HCT116 (cell line): ENCODE data around the gene FABP1. TPM values are rescaled to one million over a fixed set of nuclear protein-coding genes. Genes with fewer than 3 reads are reported as not detected.

Experiments used
- ATAC-seq: fragments of 200-7000 bp; cut with Tn5 transposase; 2 replicates; pipeline ENCODE4 v1.9.1; 2020; ENCODE audit warnings: mild to moderate bottlenecking, moderate library complexity
- BruUV-seq: library from RNA; stranded (reverse); fragments of 400-500 nt; replicated peaks from 2 replicates; lab custom pipeline; 2021; lab: Mats Ljungman, UMichigan
- CTCF ChIA-PET: fragments of 300-600 bp; sonication (Branson Sonifier 250); formaldehyde crosslinking; loops from one replicate; lab custom pipeline; 2021; ENCODE audit warnings: antibody characterized with exemption; lab: Charles Lee
- POLR2A ChIA-PET: fragments of 300-600, 350-600 bp; sonication (Branson Sonifier 250); formaldehyde crosslinking; loops from one replicate; lab custom pipeline; 2021; ENCODE audit warnings: antibody characterized with exemption; lab: Charles Lee
- RAD21 ChIA-PET, 2 experiments: fragments of 300-600 bp; sonication (Branson Sonifier 250); formaldehyde crosslinking; loops; one replicate each; lab custom pipeline; 2023; ENCODE audit warnings: low total read pairs in 2 of 2; ENCODE audit not compliant: uncharacterized antibody in 2 of 2, unreplicated experiment in 2 of 2, low non-redundant PET in 1 of 2; lab: Charles Lee
- DNase-seq: peaks from one replicate; pipeline ENCODE4 v3.0.0-alpha.2; 2010; ENCODE audit warnings: low read depth, low spot score
- H2AFZ ChIP-seq: fragments of 200-600 bp; shearing (Covaris generic), sonication (generic); 2 replicates; pipeline ENCODE4 v1.6.1; 2017; ENCODE audit warnings: low read depth, mixed run types, mixed read lengths, antibody characterized with exemption, low read length; ENCODE audit not compliant: poor library complexity, severe bottlenecking
- H3K27ac ChIP-seq: 2 replicates; pipeline ENCODE4 v1.5.1; 2012; ENCODE audit warnings: low read depth, low read length
- H3K27me3 ChIP-seq: fragments of 200-600 bp; sonication (generic); 2 replicates; pipeline ENCODE4 v1.6.1; 2016; ENCODE audit warnings: mixed run types, low read length, mixed read lengths; ENCODE audit not compliant: insufficient read depth
- H3K36me3 ChIP-seq, 2 experiments: fragments of 200-500 bp in 1 of 2; fragments of 200-600 bp in 1 of 2; sonication (Bioruptor generic) in 1 of 2; sonication (generic) in 1 of 2; 2 replicates each; pipeline versions ENCODE4 v1.5.1 to v1.6.1; 2014 to 2016; ENCODE audit warnings: low read length in 2 of 2, inconsistent platforms in 1 of 2, mixed read lengths in 1 of 2, mixed run types in 1 of 2; ENCODE audit not compliant: insufficient read depth in 2 of 2, control insufficient read depth in 1 of 2
- H3K4me1 ChIP-seq, 2 experiments: fragments of 200-600 bp in 1 of 2; sonication (generic) in 1 of 2; 2 replicates each; pipeline versions ENCODE4 v1.5.1 to v1.6.1; 2012 to 2017; ENCODE audit warnings: low read length in 2 of 2, inconsistent platforms in 1 of 2, mild to moderate bottlenecking in 1 of 2, mixed read lengths in 1 of 2, mixed run types in 1 of 2, moderate library complexity in 1 of 2; ENCODE audit not compliant: insufficient read depth in 2 of 2, control insufficient read depth in 1 of 2
- H3K4me2 ChIP-seq: fragments of 200-600 bp; sonication (generic); 2 replicates; pipeline ENCODE4 v1.6.1; 2017; ENCODE audit warnings: mixed run types, low read length, mixed read lengths
- H3K4me3 ChIP-seq, 2 experiments: fragments of 200-600 bp in 1 of 2; sonication (generic) in 1 of 2; replicated peaks in 1 of 2; 2 replicates each; pipeline ENCODE4 v1.5.1; 2011 to 2016; ENCODE audit warnings: low read length in 2 of 2, control low read depth in 1 of 2, low read depth in 1 of 2, mild to moderate bottlenecking in 1 of 2, mixed read lengths in 1 of 2, mixed run types in 1 of 2
- H3K79me2 ChIP-seq: fragments of 200-600 bp; sonication (generic); 2 replicates; pipeline ENCODE4 v1.6.1; 2017; ENCODE audit warnings: mild to moderate bottlenecking, mixed run types, low read length, moderate library complexity, mixed read lengths; ENCODE audit not compliant: insufficient read depth
- H3K9ac ChIP-seq: fragments of 200-600 bp; sonication (generic); 2 replicates; pipeline ENCODE4 v1.6.1; 2016; ENCODE audit warnings: low read length, mixed read lengths
- H3K9me2 ChIP-seq: fragments of 200-600 bp; sonication (generic), shearing (Covaris generic); 2 replicates; pipeline ENCODE4 v1.6.1; 2017; ENCODE audit warnings: mixed run types, mild to moderate bottlenecking, moderate library complexity; ENCODE audit not compliant: insufficient read depth
- H3K9me3 ChIP-seq, 2 experiments: fragments of 200-500 bp in 1 of 2; fragments of 200-600 bp in 1 of 2; sonication (Bioruptor generic) in 1 of 2; sonication (generic) in 1 of 2; 2 replicates each; pipeline ENCODE4 v1.6.1; 2014 to 2017; ENCODE audit warnings: low read length in 2 of 2, mixed read lengths in 2 of 2, inconsistent platforms in 1 of 2, low read depth in 1 of 2, mild to moderate bottlenecking in 1 of 2, mixed run types in 1 of 2, moderate library complexity in 1 of 2; ENCODE audit not compliant: control insufficient read depth in 1 of 2, insufficient read depth in 1 of 2
- H4K20me1 ChIP-seq: fragments of 200-600 bp; sonication (generic), shearing (Covaris generic); 2 replicates; pipeline ENCODE4 v1.6.1; 2017; ENCODE audit warnings: mixed run types, mild to moderate bottlenecking, moderate library complexity; ENCODE audit not compliant: insufficient read depth
- ATF3 ChIP-seq: IDR thresholded peaks from 2 replicates; pipeline ENCODE4 v1.6.1; 2012
- CBX3 ChIP-seq: IDR thresholded peaks from 2 replicates; pipeline ENCODE4 v1.6.1; 2012; ENCODE audit warnings: low read depth
- CTCF ChIP-seq, 3 experiments: fragments of 200-600 bp in 1 of 3; sonication (generic) in 1 of 3; IDR thresholded peaks in 2 of 3; conservative IDR thresholded peaks in 1 of 3; 2 replicates each; pipeline ENCODE4 v1.5.1; 2012 to 2017; ENCODE audit warnings: low read depth in 2 of 3, low read length in 2 of 3, antibody characterized with exemption in 1 of 3, borderline replicate concordance in 1 of 3, control low read depth in 1 of 3, mild to moderate bottlenecking in 1 of 3, mixed read lengths in 1 of 3, mixed run types in 1 of 3, moderate library complexity in 1 of 3; ENCODE audit not compliant: insufficient read depth in 1 of 3
- EGR1 ChIP-seq: IDR thresholded peaks from 2 replicates; pipeline ENCODE4 v1.6.1; 2012; ENCODE audit warnings: low read depth
- EZH2 ChIP-seq: fragments of 200-600 bp; sonication (generic); IDR thresholded peaks from 2 replicates; pipeline ENCODE4 v1.6.1; 2017; ENCODE audit warnings: antibody characterized with exemption, mixed run types
- FOSL1 ChIP-seq: IDR thresholded peaks from 2 replicates; pipeline ENCODE4 v1.6.1; 2012; ENCODE audit warnings: low read depth
- JUND ChIP-seq: IDR thresholded peaks from 2 replicates; pipeline ENCODE4 v1.6.1; 2012
- POLR2AphosphoS5 ChIP-seq: IDR thresholded peaks from 2 replicates; pipeline ENCODE4 v1.6.1; 2011; ENCODE audit warnings: mild to moderate bottlenecking, low read depth, low read length, moderate library complexity
- SP1 ChIP-seq: IDR thresholded peaks from 2 replicates; pipeline ENCODE4 v1.6.1; 2012; ENCODE audit warnings: low read depth
- SRF ChIP-seq: IDR thresholded peaks from 2 replicates; pipeline ENCODE4 v1.6.1; 2012; ENCODE audit warnings: low read depth
- TCF7L2 ChIP-seq: IDR thresholded peaks from 2 replicates; pipeline ENCODE4 v1.7.0; 2011; ENCODE audit warnings: borderline replicate concordance, inconsistent platforms; ENCODE audit not compliant: insufficient read depth, insufficient read length; ENCODE audit errors: extremely low read depth
- YY1 ChIP-seq: IDR thresholded peaks from 2 replicates; pipeline ENCODE4 v1.6.1; 2011; ENCODE audit warnings: low read length, low read depth, moderate library complexity, mild to moderate bottlenecking; ENCODE audit not compliant: insufficient replicate concordance; ENCODE audit errors: extremely low read depth
- ZBTB33 ChIP-seq: IDR thresholded peaks from 2 replicates; pipeline ENCODE4 v1.6.1; 2011; ENCODE audit warnings: mild to moderate bottlenecking, low read length, moderate library complexity; ENCODE audit not compliant: insufficient replicate concordance; ENCODE audit errors: extremely low read depth
- ZFX ChIP-seq: fragments of 450-650 bp; IDR thresholded peaks from 2 replicates; pipeline ENCODE4 v1.6.1; 2017
- ZNF274 ChIP-seq: fragments of 200-500 bp; sonication (Bioruptor generic); IDR thresholded peaks from 2 replicates; pipeline ENCODE4 v1.6.1; 2014; ENCODE audit warnings: mild to moderate bottlenecking, low read depth, low read length, inconsistent platforms
- intact Hi-C: fragments of 100-400 bp; cut with micrococcal nuclease; formaldehyde crosslinking; loops from 2 replicates; pipeline ENCODE4 v1.10.0; 2022
- total RNA-seq: library from RNA; stranded (reverse); gene quantifications from one replicate; pipeline ENCODE4 v1.2.1, GENCODE V29; 2021; ENCODE audit not compliant: unreplicated experiment

Gene FABP1
- total RNA-seq, 1 experiment from 2014 or later = 0.61 TPM

GRCh38 chr2:88144271-88144670, 16.4 kb upstream of the FABP1 start:
- Histone ChIP-seq H3K79me2 (no peaks in the 10 kb centered on the region), H3K9me2 (no peaks in the 10 kb centered on the region), H4K20me1 (no peaks in the 10 kb centered on the region), H3K36me3 (no peaks in the 10 kb centered on the region), H3K27me3 (no peaks in the 10 kb centered on the region), H3K9me3 (no peaks in the 10 kb centered on the region; a peak in 1 of 4 replicates), H3K4me1 (no peaks in the 10 kb centered on the region), H2AFZ (no peak overlapping the region), H3K9ac (no peak overlapping the region), H3K4me3 (no peak overlapping the region), H3K27ac (no peak overlapping the region), H3K4me2 (no peak overlapping the region)
- no peak for DNase-seq
- intact Hi-C loops = no loop called here
- ChIA-PET RAD21 (no interaction called here), CTCF (no interaction called here), POLR2A (no interaction called here)
- no peak for TF ChIP-seq ZNF274
- ATAC-seq = no peak
- no TSS peak for BruUV-seq

- Histone ChIP-seq H3K79me2 (no peaks in the 10 kb centered on the region), H3K9ac (no peak overlapping the region), H3K9me3 (no peaks in the 10 kb centered on the region), H3K27ac (no peak overlapping the region), H4K20me1 (no peaks in the 10 kb centered on the region), H3K36me3 (no peaks in the 10 kb centered on the region), H3K4me2 (no peak overlapping the region), H2AFZ (no peak overlapping the region), H3K9me2 (no peaks in the 10 kb centered on the region), H3K27me3 (peaks cover 3% of the 10 kb centered on the region; the same call in 1 of the 2 replicates), H3K4me3 (no peak overlapping the region), H3K4me1 (no peaks in the 10 kb centered on the region)
- ChIA-PET POLR2A (no interaction called here), RAD21 (no interaction called here), CTCF (no interaction called here)
- BruUV-seq = no TSS peak
- intact Hi-C loops = no loop called here
- DNase-seq (no peak), ATAC-seq (no peak)
- no peak for TF ChIP-seq ZFX
- no peak for TF ChIP-seq JUND
- no peak for TF ChIP-seq ZBTB33
- no peak for TF ChIP-seq TCF7L2
- TF ChIP-seq ATF3 = no peak
- no peak for TF ChIP-seq YY1
- TF ChIP-seq SRF = no peak
- TF ChIP-seq FOSL1 = no peak
- TF ChIP-seq POLR2AphosphoS5 = no peak
- no peak for TF ChIP-seq CTCF (IDR thresholded peaks at IDR 0.05 in 2 of 3, conservative IDR thresholded peaks at IDR 0.05 in 1 of 3; ENCODE audit: borderline replicate concordance in 1 of 3, insufficient read depth in 1 of 3, low read depth in 2 of 3, low read length in 2 of 3)
- no peak for TF ChIP-seq SP1
- no peak for TF ChIP-seq EZH2
- TF ChIP-seq CBX3 = no peak
- TF ChIP-seq EGR1 = no peak
Observed at GRCh38 chr2:88141952-88142351, 14.1 kb upstream of the FABP1 start.
